Melanocyte of skin (primary cell): ENCODE results near the gene LZTS2. TPM values are rescaled to one million over a fixed set of nuclear protein-coding genes. Genes with fewer than 3 reads are reported as not detected.

ENCODE experiments used
- small RNA-seq, 2 donors: library from RNA; depleted of rRNA; stranded (forward); fragments of <200 nt; gene quantifications; one replicate each; pipeline ENCODE3, GENCODE V24; 2012
- total RNA-seq, 2 donors: library from RNA; depleted of rRNA; stranded (reverse); fragments of >200 nt; gene quantifications; 2 replicates each; pipeline ENCODE4 v1.2.3, GENCODE V29; 2012

Gene LZTS2, protein sequence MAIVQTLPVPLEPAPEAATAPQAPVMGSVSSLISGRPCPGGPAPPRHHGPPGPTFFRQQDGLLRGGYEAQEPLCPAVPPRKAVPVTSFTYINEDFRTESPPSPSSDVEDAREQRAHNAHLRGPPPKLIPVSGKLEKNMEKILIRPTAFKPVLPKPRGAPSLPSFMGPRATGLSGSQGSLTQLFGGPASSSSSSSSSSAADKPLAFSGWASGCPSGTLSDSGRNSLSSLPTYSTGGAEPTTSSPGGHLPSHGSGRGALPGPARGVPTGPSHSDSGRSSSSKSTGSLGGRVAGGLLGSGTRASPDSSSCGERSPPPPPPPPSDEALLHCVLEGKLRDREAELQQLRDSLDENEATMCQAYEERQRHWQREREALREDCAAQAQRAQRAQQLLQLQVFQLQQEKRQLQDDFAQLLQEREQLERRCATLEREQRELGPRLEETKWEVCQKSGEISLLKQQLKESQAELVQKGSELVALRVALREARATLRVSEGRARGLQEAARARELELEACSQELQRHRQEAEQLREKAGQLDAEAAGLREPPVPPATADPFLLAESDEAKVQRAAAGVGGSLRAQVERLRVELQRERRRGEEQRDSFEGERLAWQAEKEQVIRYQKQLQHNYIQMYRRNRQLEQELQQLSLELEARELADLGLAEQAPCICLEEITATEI
- 10 to 100 TPM; 84.6 to 99.1 TPM for total RNA-seq

DNA sequence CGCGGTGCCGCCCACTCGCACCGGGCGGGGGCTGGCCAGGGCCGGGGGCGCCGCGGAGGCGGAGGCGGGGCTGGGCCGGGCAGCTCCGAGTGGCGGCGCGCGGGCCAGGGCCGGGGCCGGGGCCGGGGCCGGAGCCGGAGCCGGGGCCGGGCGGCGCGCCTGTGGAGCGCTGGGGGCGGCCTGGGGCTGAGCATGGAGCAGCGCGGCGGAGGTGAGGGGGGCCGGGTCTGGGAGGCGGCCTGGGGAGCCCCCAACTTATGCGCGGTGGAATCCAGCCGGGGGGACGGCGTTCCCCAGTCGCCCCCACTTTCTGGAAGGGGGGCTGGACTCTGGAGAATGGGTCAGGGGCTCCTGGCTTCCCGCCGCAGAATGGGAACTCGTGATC is at the start of gene LZTS2:
Gene LZTS2 (plus strand): TSS at position 67 of the 385 bp plus-strand sequence. CDS start 2,731 bp downstream, outside the sequence.

DNA sequence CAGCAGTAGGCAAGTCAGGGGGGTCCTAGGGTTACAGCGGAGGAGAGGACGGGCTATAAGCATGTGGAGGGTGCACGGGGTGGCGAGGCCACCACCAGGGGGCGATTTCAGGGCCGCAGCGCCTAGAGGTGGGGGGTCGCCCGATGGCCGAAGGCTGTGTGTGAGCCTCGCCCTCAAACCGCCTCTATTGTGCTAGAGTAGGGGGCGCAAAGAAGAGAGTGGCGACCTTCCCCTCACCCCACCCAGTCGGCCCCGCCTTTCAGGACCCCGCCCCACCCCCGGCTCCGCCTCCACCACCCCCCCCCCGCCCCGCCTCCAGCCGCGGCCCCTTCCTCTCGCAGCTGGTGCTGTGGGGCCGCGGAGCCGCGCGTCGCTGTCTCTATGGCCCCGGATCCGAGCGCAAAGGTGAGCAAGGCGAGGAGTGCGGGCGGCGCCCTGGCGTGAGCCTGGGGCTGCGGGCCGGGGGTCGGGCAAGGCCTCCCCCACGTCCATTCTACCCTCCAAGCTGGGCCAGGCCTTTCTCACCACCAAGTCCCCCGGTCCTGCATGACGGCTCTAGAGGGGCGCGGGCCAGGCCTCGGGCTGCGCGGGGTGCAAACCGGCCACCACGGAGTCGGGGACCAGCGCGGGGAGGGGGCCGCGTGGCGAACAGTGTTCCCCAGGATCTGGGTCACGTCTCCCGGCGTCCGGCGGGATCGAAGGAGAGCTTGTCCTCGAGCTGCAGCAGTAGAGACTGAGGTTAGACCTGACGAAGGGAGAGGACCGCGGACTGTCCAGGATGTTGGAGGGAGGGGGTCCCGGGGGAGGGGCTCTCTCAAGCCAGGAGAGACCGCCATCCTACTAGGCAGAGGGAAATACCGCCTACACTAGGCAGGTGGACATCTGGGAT is 30.2 kb upstream of the LZTS2 start, which contains the start of gene SEMA4G:
Gene SEMA4G (plus strand): TSS at position 318 of the 889 bp plus-strand sequence. CDS start 3,409 bp downstream, outside the sequence.

GRCh38 chr10:100986952-100987684 is 12.5 kb upstream of the LZTS2 start, which contains the start of the genes MRPL43 and TWNK:
Gene MRPL43 (minus strand): TSS chr10:100987497. CDS start chr10:100987443, 54 bp downstream.
Gene TWNK (plus strand): TSS chr10:100987543. CDS start chr10:100988211, 668 bp downstream.

GRCh38 chr10:101031128-101031795 is 31.7 kb downstream of the LZTS2 start, which contains the start of the genes PDZD7 and SFXN3:
Gene PDZD7 (minus strand): TSS chr10:101031129. CDS start chr10:101030219, 910 bp downstream.
Gene SFXN3 (plus strand): TSS chr10:101031234. CDS start chr10:101034695, 3,461 bp downstream.

Small RNA genes within 50 kb of the gene (small RNA-seq; reads per million reads assigned to genes)
- gene MIR608, result 0 reads per million in 2 donors

Other genes with a start within 250 kb of the LZTS2 start
- gene SLF2, start 86.8 kb upstream of the LZTS2 start, total RNA-seq, result 10 to 100 TPM; 36.0 to 41.0 TPM
- gene SEMA4G, start 30.3 kb upstream of the LZTS2 start, total RNA-seq, result 1 to 10 TPM; 1.3 to 1.7 TPM
- gene MRPL43, start 12.3 kb upstream of the LZTS2 start, total RNA-seq, result 10 to 100 TPM; 54.7 to 67.6 TPM
- gene TWNK, start 12.3 kb upstream of the LZTS2 start, total RNA-seq, result 10 to 100 TPM in 1 of 2 donors, 1 to 10 TPM in 1; 3.4 to 12.3 TPM
- gene PDZD7, start 31.3 kb downstream of the LZTS2 start, total RNA-seq, result 1 to 10 TPM in 1 of 2 donors, under 1 TPM in 1; 1.00 to 3.8 TPM
- 100 to 1,000 TPM; 105 to 131 TPM for gene SFXN3, start 31.4 kb downstream of the LZTS2 start, total RNA-seq
- gene KAZALD1, start 62.2 kb downstream of the LZTS2 start, total RNA-seq, result under 1 TPM in 1 of 2 donors, not detected in 1; 0.69 TPM
- not detected for gene TLX1, start 131.5 kb downstream of the LZTS2 start, total RNA-seq
- not detected for gene LBX1, start 229.7 kb downstream of the LZTS2 start, total RNA-seq